Lower leg skin (tissue), 4 donors: Measurements from ENCODE around the gene GRIN3A. TPM values are rescaled to one million over a fixed set of nuclear protein-coding genes. Genes with fewer than 3 reads are reported as not detected.
"Not testable (repeated sequence)": the region's sequence is repeated elsewhere in the genome, so short reads cannot be mapped to it uniquely, and the experiment has no call there.

ENCODE experiments used
- DNase-seq, 2 donors: peaks; one replicate each; pipeline ENCODE4 v3.0.0-alpha.2; 2019; ENCODE audit warnings: low spot score in 2 of 2
- H3K4me3 ChIP-seq: fragments of 200-600 bp; sonication (generic); 2 replicates; pipeline ENCODE4 v1.5.1; 2017; ENCODE audit warnings: mild to moderate bottlenecking, low read depth; ENCODE audit not compliant: poor library complexity, severe bottlenecking
- POLR2A ChIP-seq, 2 donors: fragments of 450-650 bp; IDR thresholded peaks; one replicate each; pipeline ENCODE4 v1.6.1; 2016 to 2017; ENCODE audit warnings: antibody characterized with exemption in 2 of 2, mild to moderate bottlenecking in 1 of 2, moderate library complexity in 1 of 2
- WGBS, 2 donors: methylation state at CpG; one replicate each; pipeline ENCODE4 v1.1.5; 2018; 5-methylcytosine and 5-hydroxymethylcytosine counted together
- intact Hi-C: fragments of 100-400 bp; cut with DNase I; formaldehyde crosslinking; loops from one replicate; pipeline ENCODE4 v1.15.0; 2023; ENCODE audit warnings: low total_unique reads
- total RNA-seq, 4 donors: library from RNA; depleted of rRNA; stranded (reverse); fragments of >200 nt; gene quantifications; one replicate each; pipeline ENCODE4 v1.1.0, GENCODE V29; 2016
- TF ChIP-seq, protein P1 (sequence below), 3 donors: fragments of 450-650 bp; IDR thresholded peaks; one replicate each; pipeline ENCODE4 v1.5.1; 2016; ENCODE audit warnings: antibody characterized with exemption in 3 of 3, mild to moderate bottlenecking in 3 of 3, moderate library complexity in 2 of 3

The GRIN3A gene
- total RNA-seq, 4 donors from 2014 or later = not detected

DNA sequence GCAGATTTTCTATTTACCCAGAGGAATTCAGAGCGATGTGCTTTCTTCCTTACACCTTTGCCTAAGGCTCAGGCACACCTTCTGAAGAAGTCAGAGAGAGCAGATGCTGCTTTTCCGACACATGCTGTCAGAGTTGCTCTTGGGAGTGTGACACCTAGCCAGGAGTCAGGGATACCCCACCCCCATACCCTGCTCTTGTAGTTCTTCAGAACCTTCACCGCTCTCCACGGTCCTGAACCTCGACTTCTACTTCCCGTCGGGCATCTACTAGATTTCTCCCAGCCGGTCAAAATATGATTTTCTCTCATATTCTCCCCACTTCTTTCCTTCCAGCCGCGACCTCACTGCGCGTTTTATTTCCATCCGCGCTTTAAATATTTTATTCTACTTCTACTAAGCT lies 1.7 kb downstream of the GRIN3A start:
- no peak overlapping the region for H3K4me3 ChIP-seq
- DNase-seq = no peak
- no peak for TF ChIP-seq POLR2A (IDR thresholded peaks at IDR 0.05)
- TF ChIP-seq, protein P1, sequence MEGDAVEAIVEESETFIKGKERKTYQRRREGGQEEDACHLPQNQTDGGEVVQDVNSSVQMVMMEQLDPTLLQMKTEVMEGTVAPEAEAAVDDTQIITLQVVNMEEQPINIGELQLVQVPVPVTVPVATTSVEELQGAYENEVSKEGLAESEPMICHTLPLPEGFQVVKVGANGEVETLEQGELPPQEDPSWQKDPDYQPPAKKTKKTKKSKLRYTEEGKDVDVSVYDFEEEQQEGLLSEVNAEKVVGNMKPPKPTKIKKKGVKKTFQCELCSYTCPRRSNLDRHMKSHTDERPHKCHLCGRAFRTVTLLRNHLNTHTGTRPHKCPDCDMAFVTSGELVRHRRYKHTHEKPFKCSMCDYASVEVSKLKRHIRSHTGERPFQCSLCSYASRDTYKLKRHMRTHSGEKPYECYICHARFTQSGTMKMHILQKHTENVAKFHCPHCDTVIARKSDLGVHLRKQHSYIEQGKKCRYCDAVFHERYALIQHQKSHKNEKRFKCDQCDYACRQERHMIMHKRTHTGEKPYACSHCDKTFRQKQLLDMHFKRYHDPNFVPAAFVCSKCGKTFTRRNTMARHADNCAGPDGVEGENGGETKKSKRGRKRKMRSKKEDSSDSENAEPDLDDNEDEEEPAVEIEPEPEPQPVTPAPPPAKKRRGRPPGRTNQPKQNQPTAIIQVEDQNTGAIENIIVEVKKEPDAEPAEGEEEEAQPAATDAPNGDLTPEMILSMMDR (IDR thresholded peaks at IDR 0.05) = no peak
- WGBS, 2 donors = 5 to 10% methylated on average over 14 of the region's 14 CpGs
- intact Hi-C loops = no loop called here

DNA sequence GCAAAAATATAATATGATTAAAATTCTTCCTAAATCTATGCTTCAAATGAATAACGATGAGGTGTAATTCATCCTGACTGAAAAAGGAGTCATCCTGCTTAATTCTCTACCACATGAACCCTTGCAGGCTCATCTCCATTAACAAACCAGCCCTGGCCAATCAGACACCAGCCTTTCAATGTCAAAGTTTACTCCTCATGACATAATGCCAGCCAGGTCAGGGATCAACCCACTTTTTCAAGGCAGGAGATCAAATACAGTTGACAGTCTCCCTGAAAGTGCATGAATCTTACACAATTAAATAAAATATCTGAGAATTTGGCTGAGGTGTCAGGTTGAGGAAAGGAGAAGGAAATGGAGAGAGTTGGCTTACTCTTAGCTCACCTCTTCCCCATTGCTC lies 7.0 kb downstream of the GRIN3A start:
- DNase-seq = no peak
- WGBS, 2 donors = 37 to 87% methylated on average over 1 of the region's 1 CpG
- H3K4me3 ChIP-seq = no peak overlapping the region
- intact Hi-C loops = no loop called here
- TF ChIP-seq POLR2A (IDR thresholded peaks at IDR 0.05) = no peak
- TF ChIP-seq, protein P1 (IDR thresholded peaks at IDR 0.05) = no peak

DNA sequence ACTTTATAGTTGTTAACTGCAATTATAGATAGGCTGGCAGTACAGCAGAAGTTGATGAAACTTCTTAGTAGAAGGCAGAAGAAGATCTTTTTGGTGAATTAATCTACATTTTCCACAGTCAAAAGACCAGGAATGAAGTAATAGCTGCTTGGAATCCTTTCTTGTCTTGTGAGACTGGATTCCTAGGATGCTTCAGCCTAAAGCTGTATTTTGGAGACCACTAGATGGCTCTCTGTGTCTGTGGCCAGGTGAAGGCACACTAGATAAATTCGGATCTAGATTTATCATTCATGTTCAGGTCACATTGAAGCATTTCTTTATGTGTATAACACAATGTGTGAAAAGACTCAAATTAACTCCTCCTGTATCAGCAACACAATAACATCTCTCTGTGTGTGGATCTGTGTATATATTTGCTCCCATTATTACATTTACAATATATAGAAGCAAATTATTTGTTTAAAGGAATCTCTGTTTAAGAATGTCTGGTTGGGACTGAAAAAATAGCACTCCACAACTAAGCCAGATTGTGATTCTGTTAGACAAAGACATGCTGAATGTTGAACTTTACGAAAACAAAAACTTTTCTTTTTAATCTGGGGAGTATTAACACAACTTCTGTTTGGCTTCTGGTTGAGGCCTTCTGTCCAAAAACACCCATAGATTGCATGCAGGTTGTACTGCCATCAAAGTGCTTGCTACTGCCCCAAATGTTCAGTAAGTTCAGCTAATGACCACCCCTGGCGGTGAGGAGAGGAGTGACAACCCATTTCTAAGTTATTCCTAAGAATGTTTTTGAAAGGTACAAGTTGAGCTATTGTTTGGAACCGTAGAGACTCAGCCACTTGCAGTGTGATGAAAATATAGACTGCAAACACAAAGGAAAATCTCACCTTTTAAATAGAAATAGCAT lies 10.6 kb downstream of the GRIN3A start:
- no peak for TF ChIP-seq POLR2A (IDR thresholded peaks at IDR 0.05)
- TF ChIP-seq, protein P1 (IDR thresholded peaks at IDR 0.05) = no peak
- WGBS, 2 donors = 45 to 47% methylated on average over 4 of the region's 4 CpGs
- no peak for DNase-seq
- H3K4me3 ChIP-seq = no peak overlapping the region
- intact Hi-C loops = no loop called here

DNA sequence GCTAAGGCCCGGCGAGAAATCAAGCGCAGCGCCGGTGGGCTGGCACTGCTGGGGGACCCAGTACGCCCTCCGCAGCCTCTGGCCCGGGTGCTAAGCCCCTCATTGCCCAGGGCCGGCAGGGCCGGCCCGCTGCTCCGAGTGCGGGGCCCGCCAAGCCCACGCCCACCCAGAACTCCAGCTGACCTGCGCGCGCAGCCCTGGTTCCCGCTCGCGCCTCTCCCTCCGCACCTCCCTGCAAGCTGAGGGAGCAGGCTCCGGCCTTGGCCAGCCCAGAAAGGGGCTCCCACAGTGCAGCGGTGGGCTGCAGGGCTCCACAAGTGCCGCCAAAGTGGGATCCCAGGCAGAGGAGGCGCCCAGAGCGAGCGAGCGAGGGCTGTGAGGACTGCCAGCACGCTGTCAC lies 14.2 kb downstream of the GRIN3A start:
- WGBS, 2 donors = 87 to 97% methylated on average over 8 to 14 of the region's 30 CpGs
- H3K4me3 ChIP-seq, intact Hi-C loops, DNase-seq: not testable (repeated sequence)

DNA sequence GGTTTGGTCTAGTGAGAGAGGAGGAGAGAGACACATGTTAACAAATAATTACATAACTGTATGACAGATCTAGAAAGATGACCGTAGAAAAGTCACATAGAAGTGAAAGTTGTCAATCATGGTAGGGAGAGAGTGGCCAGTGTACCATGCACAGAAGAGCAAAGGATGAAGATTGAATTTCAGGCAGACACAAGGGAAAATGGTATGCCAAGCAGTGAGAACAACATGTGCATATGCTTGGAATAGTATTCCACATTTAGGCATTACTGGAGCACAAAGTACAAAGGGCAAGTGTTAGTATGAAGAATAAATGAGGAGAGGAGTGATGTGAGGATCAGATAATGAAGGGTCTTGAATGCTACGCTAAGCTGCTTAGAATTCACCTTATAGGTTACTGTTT lies 20.3 kb downstream of the GRIN3A start:
- 65 to 67% methylated on average over 2 of the region's 2 CpGs for WGBS, 2 donors
- no peak overlapping the region for H3K4me3 ChIP-seq
- intact Hi-C loops = no loop called here
- TF ChIP-seq POLR2A (IDR thresholded peaks at IDR 0.05) = no peak
- TF ChIP-seq, protein P1 (IDR thresholded peaks at IDR 0.05) = no peak
- DNase-seq = no peak

DNA sequence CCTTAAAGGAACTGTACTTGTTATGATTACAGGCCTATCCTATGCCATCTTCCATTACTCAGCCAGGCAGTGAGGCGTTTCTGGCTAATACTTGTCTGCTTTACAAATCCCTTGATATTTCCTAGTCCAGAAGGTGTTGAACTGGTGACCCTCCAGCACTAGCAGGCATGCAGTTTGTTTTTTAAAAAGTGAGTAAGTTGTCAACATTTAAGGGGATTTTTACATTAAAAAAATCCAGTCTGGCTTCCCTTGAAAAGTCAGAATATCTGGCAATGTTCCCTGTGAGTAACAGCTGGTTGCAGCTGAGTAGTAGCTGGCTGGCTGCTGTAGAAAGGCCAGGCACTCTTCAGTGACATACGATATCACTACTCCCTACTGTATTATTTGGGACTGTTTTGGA lies 21.8 kb downstream of the GRIN3A start:
- TF ChIP-seq POLR2A (IDR thresholded peaks at IDR 0.05) = no peak
- TF ChIP-seq, protein P1 (IDR thresholded peaks at IDR 0.05) = no peak
- DNase-seq = no peak
- 36 to 39% methylated on average over 2 of the region's 2 CpGs for WGBS, 2 donors
- no peak overlapping the region for H3K4me3 ChIP-seq
- intact Hi-C loops = no loop called here
